HepG2 (cell line): ENCODE data around the gene SSU72. TPM values are rescaled to one million over a fixed set of nuclear protein-coding genes. Genes with fewer than 3 reads are reported as not detected.

Source experiments
- GATA4 ChIP-seq: sonication (generic); IDR thresholded peaks from 2 replicates; pipeline ENCODE4 v1.6.1; 2016; ENCODE audit warnings: antibody characterized with exemption, low read depth, borderline replicate concordance
- RBM39 ChIP-seq: fragments of 200-400 bp; formaldehyde crosslinking; IDR thresholded peaks from one replicate; pipeline ENCODE4 v1.6.1; 2018; ENCODE audit warnings: antibody characterized with exemption, mild to moderate bottlenecking, low read depth, low read length; ENCODE audit not compliant: poor library complexity, severe bottlenecking
- RFX1 ChIP-seq: fragments of 450-650 bp; IDR thresholded peaks from 2 replicates; pipeline ENCODE4 v1.6.1; 2017
- ZNF136 ChIP-seq: sonication (generic); formaldehyde crosslinking; IDR thresholded peaks from 2 replicates; pipeline ENCODE4 v1.8.1; 2022; ENCODE audit warnings: low read depth, mild to moderate bottlenecking, moderate library complexity, missing genetic modification reagents
- ZNF768 ChIP-seq: sonication (generic); formaldehyde crosslinking; IDR thresholded peaks from 2 replicates; pipeline ENCODE4 v1.4.0; 2020; ENCODE audit warnings: missing genetic modification reagents
- polyA plus RNA-seq, 8 experiments: library from polyadenylated mRNA; depleted of rRNA in 3 of 8; stranded (reverse) in 7 of 8; unstranded in 1 of 8; fragments of >200 nt; fragmentation: Illumina TruSeq in 4 of 8; extraction: Trizol in 4 of 8; gene quantifications; 2 replicates each; pipeline versions ENCODE4 v1.2.1 to v1.2.3, GENCODE V29; 2011 to 2016; ENCODE audit warnings: low read depth in 4 of 8, missing spikeins in 1 of 8, mixed read lengths in 1 of 8; ENCODE audit not compliant: insufficient read depth in 1 of 8
- total RNA-seq, 5 experiments: library from RNA; depleted of rRNA; stranded (reverse); fragments of >200 nt; fragmentation: Illumina TruSeq; extraction: Trizol; gene quantifications; 2 replicates each; pipeline ENCODE4 v1.2.3, GENCODE V29; 2016; ENCODE audit warnings: low read depth in 1 of 5
- TF ChIP-seq, protein P1 (sequence below): sonication (generic); formaldehyde crosslinking; IDR thresholded peaks from one replicate; pipeline ENCODE4 v1.5.1; 2020; ENCODE audit warnings: mild to moderate bottlenecking, missing genetic modification reagents; ENCODE audit errors: not compliant biosample characterization

Gene SSU72
- total and polyA plus RNA-seq, 2 of the 13 experiments (the other 11 are each of a cell fraction or from before 2014, with no cell fraction given), result 42.8 to 67.1 TPM

DNA sequence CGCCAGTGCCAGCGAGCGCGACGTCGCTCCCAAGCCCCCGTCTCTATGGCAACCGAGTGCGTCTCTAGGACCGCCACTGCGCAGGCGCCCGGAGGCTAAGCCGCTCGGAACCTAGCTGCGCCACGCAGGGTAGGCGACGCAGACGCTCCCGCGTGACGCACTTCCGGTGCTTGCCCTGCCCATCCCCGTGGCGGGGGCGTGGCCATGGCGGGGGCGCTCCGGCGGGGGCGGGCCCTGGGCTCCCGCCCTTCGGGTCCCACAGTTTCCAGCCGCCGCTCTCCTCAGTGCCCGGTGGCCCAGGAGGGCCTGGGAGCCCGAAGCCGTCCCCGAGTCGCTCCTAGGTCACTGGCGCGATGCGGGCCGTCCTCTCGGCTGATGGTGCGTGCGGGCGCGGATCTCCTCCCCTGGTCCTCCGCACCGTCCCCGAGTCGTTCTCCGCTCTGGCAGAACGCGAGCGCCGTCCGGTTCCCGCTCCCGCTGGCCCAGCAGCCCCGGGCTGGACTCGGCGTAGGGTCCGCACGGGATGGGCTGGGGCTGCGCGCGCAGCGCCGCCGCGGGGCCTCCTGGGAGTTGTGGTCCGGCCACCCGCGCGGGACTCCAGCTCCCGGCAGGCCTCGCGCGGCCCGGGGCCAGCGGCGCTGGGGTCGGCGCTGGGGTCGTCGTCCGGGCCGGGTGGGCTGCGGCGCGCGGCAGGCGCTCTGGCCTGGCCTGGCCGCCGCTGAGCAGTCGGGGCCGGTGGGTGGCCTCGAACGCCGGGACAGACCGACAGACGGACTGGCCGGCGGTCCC lies 40.8 kb upstream of the SSU72 start, which contains the start of gene MIB2 (continued):
- TF ChIP-seq, protein P1, sequence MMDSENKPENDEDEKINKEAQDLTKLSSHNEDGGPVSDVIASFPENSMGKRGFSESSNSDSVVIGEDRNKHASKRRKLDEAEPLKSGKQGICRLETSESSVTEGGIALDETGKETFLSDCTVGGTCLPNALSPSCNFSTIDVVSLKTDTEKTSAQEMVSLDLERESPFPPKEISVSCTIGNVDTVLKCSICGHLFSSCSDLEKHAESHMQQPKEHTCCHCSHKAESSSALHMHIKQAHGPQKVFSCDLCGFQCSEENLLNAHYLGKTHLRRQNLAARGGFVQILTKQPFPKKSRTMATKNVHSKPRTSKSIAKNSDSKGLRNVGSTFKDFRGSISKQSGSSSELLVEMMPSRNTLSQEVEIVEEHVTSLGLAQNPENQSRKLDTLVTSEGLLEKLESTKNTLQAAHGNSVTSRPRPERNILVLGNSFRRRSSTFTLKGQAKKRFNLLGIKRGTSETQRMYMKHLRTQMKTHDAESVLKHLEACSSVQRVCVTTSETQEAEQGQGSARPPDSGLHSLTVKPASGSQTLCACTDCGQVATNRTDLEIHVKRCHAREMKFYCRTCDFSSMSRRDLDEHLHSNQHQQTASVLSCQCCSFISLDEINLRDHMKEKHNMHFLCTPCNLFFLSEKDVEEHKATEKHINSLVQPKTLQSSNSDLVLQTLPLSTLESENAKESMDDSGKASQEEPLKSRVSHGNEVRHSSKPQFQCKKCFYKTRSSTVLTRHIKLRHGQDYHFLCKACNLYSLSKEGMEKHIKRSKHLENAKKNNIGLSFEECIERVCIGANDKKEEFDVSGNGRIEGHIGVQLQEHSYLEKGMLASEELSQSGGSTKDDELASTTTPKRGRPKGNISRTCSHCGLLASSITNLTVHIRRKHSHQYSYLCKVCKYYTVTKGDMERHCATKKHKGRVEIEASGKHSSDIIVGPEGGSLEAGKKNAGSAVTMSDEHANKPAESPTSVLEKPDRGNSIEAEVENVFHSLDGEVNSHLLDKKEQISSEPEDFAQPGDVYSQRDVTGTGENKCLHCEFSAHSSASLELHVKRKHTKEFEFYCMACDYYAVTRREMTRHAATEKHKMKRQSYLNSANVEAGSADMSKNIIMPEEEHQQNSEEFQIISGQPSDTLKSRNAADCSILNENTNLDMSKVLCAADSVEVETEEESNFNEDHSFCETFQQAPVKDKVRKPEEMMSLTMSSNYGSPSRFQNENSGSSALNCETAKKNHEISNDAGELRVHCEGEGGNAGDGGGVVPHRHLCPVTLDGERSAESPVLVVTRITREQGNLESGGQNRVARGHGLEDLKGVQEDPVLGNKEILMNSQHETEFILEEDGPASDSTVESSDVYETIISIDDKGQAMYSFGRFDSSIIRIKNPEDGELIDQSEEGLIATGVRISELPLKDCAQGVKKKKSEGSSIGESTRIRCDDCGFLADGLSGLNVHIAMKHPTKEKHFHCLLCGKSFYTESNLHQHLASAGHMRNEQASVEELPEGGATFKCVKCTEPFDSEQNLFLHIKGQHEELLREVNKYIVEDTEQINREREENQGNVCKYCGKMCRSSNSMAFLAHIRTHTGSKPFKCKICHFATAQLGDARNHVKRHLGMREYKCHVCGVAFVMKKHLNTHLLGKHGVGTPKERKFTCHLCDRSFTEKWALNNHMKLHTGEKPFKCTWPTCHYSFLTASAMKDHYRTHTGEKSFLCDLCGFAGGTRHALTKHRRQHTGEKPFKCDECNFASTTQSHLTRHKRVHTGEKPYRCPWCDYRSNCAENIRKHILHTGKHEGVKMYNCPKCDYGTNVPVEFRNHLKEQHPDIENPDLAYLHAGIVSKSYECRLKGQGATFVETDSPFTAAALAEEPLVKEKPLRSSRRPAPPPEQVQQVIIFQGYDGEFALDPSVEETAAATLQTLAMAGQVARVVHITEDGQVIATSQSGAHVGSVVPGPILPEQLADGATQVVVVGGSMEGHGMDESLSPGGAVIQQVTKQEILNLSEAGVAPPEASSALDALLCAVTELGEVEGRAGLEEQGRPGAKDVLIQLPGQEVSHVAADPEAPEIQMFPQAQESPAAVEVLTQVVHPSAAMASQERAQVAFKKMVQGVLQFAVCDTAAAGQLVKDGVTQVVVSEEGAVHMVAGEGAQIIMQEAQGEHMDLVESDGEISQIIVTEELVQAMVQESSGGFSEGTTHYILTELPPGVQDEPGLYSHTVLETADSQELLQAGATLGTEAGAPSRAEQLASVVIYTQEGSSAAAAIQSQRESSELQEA (CRISPR knock-in tag), result peak; percentile 77
- TF ChIP-seq ZNF768 (peak; percentile 81), RBM39 (no peak), RFX1 (peak; percentile 94), ZNF136 (CRISPR knock-in tag) (peak; percentile 29; the same call in 1 of the 2 replicates), GATA4 (peak; percentile 54; the same call in 1 of the 2 replicates)
